NCI-H2107 (cell line): Measurements from ENCODE around the gene NRG3.
"Not testable (repeated sequence)": the region's sequence is repeated elsewhere in the genome, so short reads cannot be mapped to it uniquely, and the experiment has no call there.

Experiments used
- DNase-seq: peaks from one replicate; lab custom pipeline; 2025; lab: John Stamatoyannopoulos, UW

The NRG3 gene

DNA sequence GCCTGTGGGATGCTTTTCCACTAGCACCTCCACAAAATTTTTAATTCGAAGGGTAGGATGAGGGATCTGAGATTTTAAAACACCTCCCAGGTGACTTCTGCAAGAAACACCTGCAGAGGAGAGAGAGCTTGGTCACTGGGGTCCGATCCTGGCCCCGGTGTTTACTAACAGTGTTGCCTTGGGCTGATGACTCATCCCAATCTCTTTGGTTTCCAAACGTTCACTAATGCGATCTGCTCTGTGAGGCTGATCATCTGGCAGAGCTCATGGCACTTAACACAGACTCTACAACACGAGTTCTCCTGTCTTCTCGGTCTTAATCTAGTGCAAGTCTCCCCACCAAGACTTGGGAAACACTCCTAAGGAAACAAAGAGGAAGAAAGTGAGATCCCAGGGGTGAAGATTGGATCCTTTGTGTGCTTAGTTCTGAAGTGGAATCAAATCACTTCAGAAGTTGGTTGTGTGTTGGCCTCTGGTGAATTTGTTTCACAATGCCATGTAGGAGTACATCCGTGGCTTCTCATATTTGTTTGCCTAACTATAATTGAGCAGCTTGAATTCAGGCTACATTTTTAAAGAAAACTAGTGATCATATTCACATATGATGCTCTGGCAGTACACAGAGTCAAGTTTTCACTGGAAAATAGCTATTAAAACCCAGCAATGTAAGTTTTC is 407.9 kb downstream of the NRG3 start:
- DNase-seq: no peak

DNA sequence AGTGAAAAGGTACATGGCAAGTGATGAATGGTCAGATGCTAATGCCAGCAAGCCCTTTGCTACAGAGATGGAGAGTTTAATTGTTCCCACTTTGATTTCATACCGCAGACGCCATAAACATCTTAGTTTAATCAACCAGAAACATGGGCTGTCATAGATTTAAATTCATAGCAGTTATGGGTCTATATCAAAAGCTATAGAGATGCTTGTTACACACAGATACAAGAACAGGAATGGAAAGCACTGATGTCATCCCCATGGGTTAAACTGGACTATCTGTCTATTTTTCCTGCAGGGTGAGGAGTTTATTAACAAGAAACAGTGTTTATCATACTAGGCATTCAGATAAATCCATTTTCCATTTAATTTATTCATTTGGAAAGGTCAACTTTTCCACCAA is 409.2 kb downstream of the NRG3 start:
- DNase-seq: no peak

- no peak for DNase-seq
Measured at GRCh38 chr10:82288461-82288881, 413.5 kb downstream of the NRG3 start.

DNA sequence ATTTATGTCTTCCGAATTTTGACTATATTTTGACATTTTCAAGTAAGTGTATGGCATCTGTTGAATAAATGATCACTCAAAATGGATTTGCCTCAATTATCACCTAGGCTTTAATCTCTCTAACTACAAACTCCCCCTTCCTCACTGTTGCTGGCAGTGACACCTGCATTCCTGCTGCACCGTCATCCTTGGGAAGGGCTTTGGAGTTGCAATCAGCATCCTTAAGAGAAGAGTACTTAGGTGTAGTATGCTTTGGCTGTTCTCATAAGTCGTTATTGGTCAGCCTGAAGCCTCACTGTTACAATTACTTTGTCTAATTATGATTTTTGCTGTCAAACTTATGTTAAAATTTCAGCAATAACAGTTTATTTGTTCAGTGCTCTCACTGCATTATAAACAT is 415.0 kb downstream of the NRG3 start:
- no peak for DNase-seq

- DNase-seq: no peak
Measured at GRCh38 chr10:82294874-82295378, 419.9 kb downstream of the NRG3 start.

DNA sequence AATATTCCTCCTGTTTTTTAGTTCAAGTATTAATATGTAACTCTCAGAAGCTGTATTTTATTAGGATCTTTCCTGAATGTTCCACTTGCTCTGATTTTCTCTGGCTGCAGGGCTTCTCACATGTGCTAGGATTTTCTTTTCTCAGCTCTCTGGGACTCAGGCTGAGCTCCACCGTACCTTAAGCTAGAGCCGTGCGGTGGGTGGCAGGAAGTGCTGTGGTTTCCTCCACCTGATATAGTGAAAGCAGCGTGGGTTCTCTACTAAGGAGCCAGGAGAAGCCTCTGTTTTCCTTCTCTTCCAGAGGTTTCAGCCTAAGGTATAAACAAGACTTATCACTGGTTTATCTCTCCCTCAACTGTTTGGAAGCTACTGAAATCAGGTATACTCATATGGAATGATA is 433.6 kb downstream of the NRG3 start:
- no peak for DNase-seq

DNA sequence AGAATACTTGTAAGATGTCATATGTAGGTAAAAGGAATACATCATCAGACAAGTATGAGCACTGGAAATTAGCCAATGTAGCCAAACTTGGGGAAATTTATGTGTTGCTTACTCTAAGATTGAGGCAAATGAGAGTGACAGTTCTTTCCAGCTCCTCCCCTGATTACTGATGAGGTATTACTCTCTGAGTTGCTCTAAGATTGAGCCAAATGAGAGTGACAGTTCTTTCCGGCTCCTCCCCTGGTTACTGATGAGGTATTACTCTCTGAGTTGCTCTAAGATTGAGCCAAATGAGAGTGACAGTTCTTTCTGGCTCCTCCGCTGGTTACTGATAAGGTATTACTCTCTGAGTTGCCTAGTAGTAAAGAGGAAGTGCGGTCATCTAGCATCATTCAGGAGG is 435.8 kb downstream of the NRG3 start:
- DNase-seq: no peak

DNA sequence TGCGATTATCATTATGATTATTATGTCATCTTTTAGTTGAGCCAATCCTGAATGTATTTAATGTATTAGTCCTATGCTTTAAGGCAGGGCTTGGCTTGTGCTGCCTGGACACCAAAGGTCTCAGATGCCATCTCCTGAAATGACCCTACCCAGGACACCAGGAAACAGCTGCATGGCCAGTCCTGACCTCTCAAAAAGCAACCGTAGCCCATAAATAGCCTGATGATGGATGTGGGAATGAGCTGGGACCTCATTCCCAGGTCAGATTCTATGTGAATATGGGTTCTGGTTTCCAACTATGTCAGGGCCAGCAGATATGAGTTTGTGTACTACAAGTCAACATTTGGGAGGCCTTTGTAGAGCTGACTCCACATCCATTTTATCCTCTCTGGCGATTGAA is 438.4 kb downstream of the NRG3 start:
- DNase-seq: no peak

- no peak for DNase-seq
Measured at GRCh38 chr10:82318534-82318933, 443.5 kb downstream of the NRG3 start.

DNA sequence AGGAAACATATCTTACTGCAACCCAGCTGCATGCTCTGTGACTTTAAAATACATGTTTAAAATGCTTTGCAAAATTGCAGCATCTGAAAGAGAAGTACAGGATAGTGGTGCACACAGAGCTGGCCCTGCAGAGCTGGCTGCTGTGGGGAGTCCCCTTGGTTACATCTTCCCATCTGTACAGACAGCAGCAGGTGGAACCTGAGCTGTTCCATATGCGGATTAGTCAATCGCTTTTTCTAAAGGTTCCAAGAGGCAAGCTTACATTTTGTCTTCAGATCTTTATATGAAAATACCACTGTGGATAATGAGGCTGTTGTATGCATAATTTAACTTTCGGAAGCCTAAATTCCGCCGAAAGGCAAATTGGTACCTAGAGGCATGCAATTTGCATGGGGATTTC is 444.1 kb downstream of the NRG3 start:
- DNase-seq: no peak

- DNase-seq: no peak
Measured at GRCh38 chr10:82319562-82319961, 444.6 kb downstream of the NRG3 start.

- DNase-seq: no peak
Measured at GRCh38 chr10:82321724-82322123, 446.7 kb downstream of the NRG3 start.

DNA sequence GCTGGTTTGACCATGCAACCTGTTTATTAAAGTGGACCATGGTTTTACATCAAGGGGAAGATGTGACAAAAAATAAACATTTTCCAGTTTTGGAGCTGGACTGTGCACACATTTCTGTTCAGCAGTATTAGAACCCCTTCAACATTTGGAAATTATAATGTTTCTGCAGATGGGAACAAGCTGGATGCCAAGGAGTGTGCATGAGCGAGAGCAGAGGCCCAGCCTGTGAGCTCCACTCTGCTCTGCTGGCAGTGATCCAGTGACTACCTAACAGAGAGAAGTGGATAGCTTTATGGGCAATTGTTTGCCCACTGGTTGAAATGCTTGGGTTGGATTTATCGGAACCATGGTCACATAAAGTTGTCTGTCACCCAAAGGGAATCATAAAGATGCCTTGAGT is 456.7 kb downstream of the NRG3 start:
- no peak for DNase-seq

DNA sequence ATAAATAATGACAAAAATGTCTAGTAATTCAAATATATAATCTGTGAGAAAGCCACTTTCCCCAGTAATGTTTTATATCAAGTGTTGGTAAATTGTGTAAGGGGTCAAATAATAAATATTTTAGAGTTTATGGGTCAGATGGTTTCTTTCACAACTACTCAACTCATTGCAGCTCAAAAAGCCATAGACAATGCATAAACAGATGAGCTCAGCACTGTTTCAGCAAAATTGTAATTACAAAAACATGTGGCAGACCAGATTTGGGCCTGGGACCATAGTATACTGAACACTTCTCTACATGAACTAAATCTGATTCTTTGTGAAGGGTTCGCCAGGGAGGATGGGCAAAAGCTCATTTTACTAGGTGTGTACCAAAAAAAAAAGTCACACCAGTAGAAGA is 460.8 kb downstream of the NRG3 start:
- no peak for DNase-seq

GRCh38 chr10:82340166-82340565 is 465.2 kb downstream of the NRG3 start:
- DNase-seq: no peak

DNA sequence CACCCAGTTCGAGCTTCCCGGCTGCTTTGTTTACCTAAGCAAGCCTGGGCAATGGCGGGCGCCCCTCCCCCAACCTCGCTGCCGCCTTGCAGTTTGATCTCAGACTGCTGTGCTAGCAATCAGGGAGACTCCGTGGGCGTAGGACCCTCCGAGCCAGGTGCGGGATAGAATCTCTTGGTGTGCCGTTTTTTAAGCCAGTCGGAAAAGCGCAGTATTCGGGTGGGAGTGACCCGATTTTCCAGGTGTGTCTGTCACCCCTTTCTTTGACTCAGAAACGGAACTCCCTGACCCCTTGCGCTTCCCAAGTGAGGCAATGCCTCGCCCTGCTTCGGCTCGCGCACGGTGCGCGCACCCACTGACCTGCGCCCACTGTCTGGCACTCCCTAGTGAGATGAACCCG is 474.6 kb downstream of the NRG3 start:
- not testable (repeated sequence) for DNase-seq

- DNase-seq: no peak
Measured at GRCh38 chr10:82353381-82353780, 478.4 kb downstream of the NRG3 start.

- DNase-seq: no peak
Measured at GRCh38 chr10:82358486-82359099, 483.6 kb downstream of the NRG3 start.

- DNase-seq: no peak
Measured at GRCh38 chr10:82361256-82361655, 486.3 kb downstream of the NRG3 start.

DNA sequence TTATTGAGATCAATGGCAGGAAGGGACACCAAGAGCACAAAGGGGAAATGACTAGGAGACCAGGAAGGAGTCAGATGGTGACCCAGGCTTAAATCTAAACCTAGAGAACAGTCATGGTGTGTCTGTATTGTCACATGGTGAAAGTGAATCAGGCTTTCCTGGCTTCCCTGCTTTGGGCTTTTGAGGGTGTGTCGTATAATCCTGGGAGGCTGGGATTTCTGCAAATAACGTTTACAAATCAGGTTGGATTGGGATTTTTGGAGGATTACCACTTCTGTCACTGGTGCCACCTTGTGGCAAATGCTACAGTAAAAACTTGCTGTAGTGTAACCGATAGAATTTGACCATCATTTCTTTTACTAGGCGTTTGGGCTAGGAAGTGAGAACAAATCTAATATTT is 502.6 kb downstream of the NRG3 start:
- no peak for DNase-seq

- DNase-seq: no peak
Measured at GRCh38 chr10:82378146-82378545, 503.2 kb downstream of the NRG3 start.

- DNase-seq: no peak
Measured at GRCh38 chr10:82383350-82383749, 508.4 kb downstream of the NRG3 start.

DNA sequence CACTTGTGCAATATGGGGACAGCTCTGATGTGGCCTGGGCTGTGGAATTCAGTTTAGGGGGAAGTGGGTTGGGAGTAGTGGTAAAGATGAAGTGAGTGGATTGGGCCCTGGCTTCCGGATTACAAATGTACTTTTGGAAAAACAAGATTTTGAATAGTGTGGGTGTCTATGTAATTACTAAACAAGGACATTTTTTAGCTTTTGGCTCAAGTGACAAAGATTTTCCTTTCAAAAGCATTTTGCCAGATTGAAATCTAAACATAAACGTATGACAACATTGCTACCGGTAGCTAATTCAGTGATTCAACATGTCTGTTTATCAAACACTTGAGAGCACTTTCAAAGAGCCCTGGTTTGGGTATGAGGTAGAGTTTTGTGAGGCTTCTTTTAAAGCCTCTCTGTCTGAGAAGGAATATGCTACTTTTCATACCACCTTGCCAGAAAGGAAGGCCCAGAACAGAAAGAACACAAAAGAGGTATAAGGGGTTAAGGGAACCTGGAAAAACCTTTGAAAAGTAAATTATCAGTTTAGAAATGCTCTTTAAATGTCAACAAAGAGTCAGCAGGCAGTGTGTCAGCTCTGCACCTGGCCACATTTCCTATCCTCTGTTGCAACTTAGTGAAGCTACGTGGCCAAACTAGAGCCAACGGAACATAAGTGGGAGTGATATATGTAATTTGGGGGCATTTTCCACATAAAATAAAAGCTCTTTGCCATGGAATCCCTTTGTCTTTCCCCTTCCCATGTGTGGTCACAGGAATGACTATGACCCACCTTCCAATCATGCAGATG is 516.1 kb downstream of the NRG3 start:
- no peak for DNase-seq
